Skin of body (tissue), 2 donors: ENCODE data around the gene KIAA0513. TPM values are rescaled to one million over a fixed set of nuclear protein-coding genes. Genes with fewer than 3 reads are reported as not detected.

ENCODE experiments used
- DNase-seq: peaks from one replicate; lab custom pipeline; 2025; lab: John Stamatoyannopoulos, UW
- total RNA-seq: library from RNA; depleted of rRNA; stranded (reverse); fragments of >200 nt; gene quantifications from one replicate; pipeline ENCODE4 v1.2.3, GENCODE V29; 2014

The KIAA0513 gene
- total RNA-seq, 1 donor from 2014 or later, result 8.4 TPM

GRCh38 chr16:85087899-85088569 lies 60.4 kb downstream of the KIAA0513 start:
- no peak for DNase-seq

GRCh38 chr16:85088570-85089199 lies 61.1 kb downstream of the KIAA0513 start:
- no peak for DNase-seq

GRCh38 chr16:85089525-85089924 lies 61.9 kb downstream of the KIAA0513 start:
- peak; percentile 46 for DNase-seq

- DNase-seq, result no peak
Observed at GRCh38 chr16:85090181-85090580, 62.6 kb downstream of the KIAA0513 start.

GRCh38 chr16:85090873-85091521 lies 63.4 kb downstream of the KIAA0513 start:
- peak; percentile 55 for DNase-seq

- no peak for DNase-seq
Observed at GRCh38 chr16:85091522-85091910, 63.9 kb downstream of the KIAA0513 start.

- no peak for DNase-seq
Observed at GRCh38 chr16:85092309-85092708, 64.7 kb downstream of the KIAA0513 start.

- no peak for DNase-seq
Observed at GRCh38 chr16:85092851-85093250, 65.3 kb downstream of the KIAA0513 start.

GRCh38 chr16:85093705-85094104 lies 66.1 kb downstream of the KIAA0513 start:
- DNase-seq, result no peak

GRCh38 chr16:85094176-85094805 lies 66.7 kb downstream of the KIAA0513 start:
- DNase-seq, result no peak

GRCh38 chr16:85094812-85095211 lies 67.2 kb downstream of the KIAA0513 start:
- no peak for DNase-seq

GRCh38 chr16:85096921-85097320 lies 69.3 kb downstream of the KIAA0513 start:
- no peak for DNase-seq

- no peak for DNase-seq
Observed at GRCh38 chr16:85098565-85098964, 71.0 kb downstream of the KIAA0513 start.

- no peak for DNase-seq
Observed at GRCh38 chr16:85100265-85100664, 72.7 kb downstream of the KIAA0513 start.

- DNase-seq, result no peak
Observed at GRCh38 chr16:85101956-85102630, 74.5 kb downstream of the KIAA0513 start.

GRCh38 chr16:85103114-85104079 lies 75.8 kb downstream of the KIAA0513 start:
- DNase-seq, result no peak

GRCh38 chr16:85104147-85104546 lies 76.6 kb downstream of the KIAA0513 start:
- DNase-seq, result no peak

- DNase-seq, result no peak
Observed at GRCh38 chr16:85104821-85105391, 77.3 kb downstream of the KIAA0513 start.

GRCh38 chr16:85105475-85105874 lies 77.9 kb downstream of the KIAA0513 start:
- DNase-seq, result no peak

- no peak for DNase-seq
Observed at GRCh38 chr16:85107083-85107482, 79.5 kb downstream of the KIAA0513 start.
